HEK293T (cell line): ENCODE data around the gene MAST2.

Source experiments
- ARNT ChIP-seq: fragments of 450-650 bp; IDR thresholded peaks from 2 replicates; pipeline ENCODE4 v1.6.1; 2017; ENCODE audit warnings: mild to moderate bottlenecking
- BHLHE40 ChIP-seq: fragments of 450-650 bp; IDR thresholded peaks from 2 replicates; pipeline ENCODE4 v1.6.1; 2016; ENCODE audit warnings: mild to moderate bottlenecking, moderate library complexity, borderline replicate concordance
- FOXM1 ChIP-seq: fragments of 450-650 bp; IDR thresholded peaks from 2 replicates; pipeline ENCODE4 v1.6.1; 2017; ENCODE audit warnings: mild to moderate bottlenecking, borderline replicate concordance
- HDGF ChIP-seq: fragments of 450-650 bp; IDR thresholded peaks from 2 replicates; pipeline ENCODE4 v1.6.1; 2017; ENCODE audit warnings: antibody characterized with exemption, borderline replicate concordance
- SP1 ChIP-seq: fragments of 450-650 bp; IDR thresholded peaks from 2 replicates; pipeline ENCODE4 v1.6.1; 2017
- TARDBP ChIP-seq: fragments of 450-650 bp; IDR thresholded peaks from 2 replicates; pipeline ENCODE4 v1.6.1; 2016

DNA sequence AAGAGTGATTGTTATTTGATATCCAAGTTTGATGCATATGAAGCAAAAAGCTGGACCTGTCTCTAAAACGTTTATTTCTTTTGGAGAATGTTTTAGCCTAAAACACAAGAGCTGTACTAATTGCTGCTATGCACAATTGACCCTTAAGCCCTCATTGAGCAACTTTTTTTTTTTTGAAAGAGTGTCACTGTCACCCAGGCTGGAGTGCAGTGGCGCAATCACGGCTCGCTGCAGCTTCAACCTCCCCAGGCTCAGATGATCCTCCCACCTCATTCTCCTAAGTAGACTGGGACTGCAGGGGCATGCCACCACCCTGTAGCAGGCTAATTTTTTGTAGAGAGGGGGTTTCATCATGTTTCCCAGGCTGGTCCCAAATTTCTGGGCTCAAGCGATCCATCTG, 199.9 kb downstream of the MAST2 start:
- TF ChIP-seq SP1 (no peak), FOXM1 (no peak), ARNT (no peak), TARDBP (no peak), HDGF (no peak), BHLHE40 (no peak)
